ENCODE measurements around the gene KLHL14. TPM values are rescaled to one million over a fixed set of nuclear protein-coding genes. Genes with fewer than 3 reads are reported as not detected.

KLHL14 gene
- total RNA-seq, 1 experiment from 2014 or later: 0.07 TPM

- no peak overlapping the region for H3K4me3 Mint-ChIP-seq (ENCODE audit: low read depth, unreplicated experiment)
- TF ChIP-seq CTCF (IDR thresholded peaks at IDR 0.05; ENCODE audit: unreplicated experiment): no peak
- no peak overlapping the region for H3K27ac Mint-ChIP-seq (ENCODE audit: unreplicated experiment)
- BruUV-seq (replicated peaks): no TSS peak
- no peaks in the 10 kb centered on the region for H3K4me1 Mint-ChIP-seq (ENCODE audit: low read depth, unreplicated experiment)
- CTCF ChIA-PET: no interaction called here
- H3K27me3 Mint-ChIP-seq (ENCODE audit: unreplicated experiment): peaks cover 27% of the 10 kb centered on the region
- no peaks in the 10 kb centered on the region for H3K9me3 Mint-ChIP-seq (ENCODE audit: low read depth, unreplicated experiment)
- intact Hi-C loops (cut with micrococcal nuclease; ENCODE audit: unreplicated experiment): no loop called here
- no peak for DNase-seq
- no peaks in the 10 kb centered on the region for H3K36me3 Mint-ChIP-seq (ENCODE audit: insufficient read depth, unreplicated experiment)
Observed at GRCh38 chr18:32754508-32755263, 18.1 kb downstream of the KLHL14 start.

GRCh38 chr18:32753656-32754260, 19.1 kb downstream of the KLHL14 start:
- H3K4me1 Mint-ChIP-seq (ENCODE audit: low read depth, unreplicated experiment): no peaks in the 10 kb centered on the region

DNA sequence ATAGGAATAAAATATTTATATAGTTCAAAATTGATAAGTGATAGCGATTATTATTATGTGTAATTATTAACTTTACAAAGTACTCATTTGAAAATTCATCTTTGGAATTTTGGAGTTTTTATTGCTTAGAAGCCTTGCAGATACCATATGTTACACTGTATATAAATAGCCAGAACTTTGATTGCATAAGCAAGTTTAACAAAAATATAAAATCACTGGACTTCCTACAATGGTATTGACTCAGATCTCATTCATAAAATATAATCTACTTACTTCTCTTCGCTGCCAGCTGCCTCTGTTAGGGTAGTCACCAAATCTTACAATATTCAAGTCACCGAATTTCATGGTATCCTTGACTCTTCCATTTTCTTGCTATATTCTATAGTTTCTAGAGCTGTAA, 22.5 kb downstream of the KLHL14 start:
- peaks cover 27% of the 10 kb centered on the region for H3K27me3 Mint-ChIP-seq (ENCODE audit: unreplicated experiment)

More at GRCh38 chr18:32753656-32754260, 19.1 kb downstream of the KLHL14 start:
- no peak for DNase-seq
- no peak overlapping the region for H3K4me3 Mint-ChIP-seq (ENCODE audit: low read depth, unreplicated experiment)
- no peaks in the 10 kb centered on the region for H3K9me3 Mint-ChIP-seq (ENCODE audit: low read depth, unreplicated experiment)
- intact Hi-C loops (cut with micrococcal nuclease; ENCODE audit: unreplicated experiment): no loop called here
- TF ChIP-seq CTCF (IDR thresholded peaks at IDR 0.05; ENCODE audit: unreplicated experiment): no peak
- BruUV-seq (replicated peaks): no TSS peak
- CTCF ChIA-PET: interaction anchor here (0.9 kb wide), 1 partner anchor 35 kb away, joined by 6 read pairs; no protein-coding TSS in a partner anchor
- no peaks in the 10 kb centered on the region for H3K36me3 Mint-ChIP-seq (ENCODE audit: insufficient read depth, unreplicated experiment)
- H3K27me3 Mint-ChIP-seq (ENCODE audit: unreplicated experiment): peaks cover 27% of the 10 kb centered on the region
- no peak overlapping the region for H3K27ac Mint-ChIP-seq (ENCODE audit: unreplicated experiment)

GRCh38 chr18:32749809-32750208, 23.0 kb downstream of the KLHL14 start:
- Mint-ChIP-seq H3K9me3 (ENCODE audit: low read depth, unreplicated experiment) (no peaks in the 10 kb centered on the region), H3K27ac (ENCODE audit: unreplicated experiment) (no peak overlapping the region), H3K4me1 (ENCODE audit: low read depth, unreplicated experiment) (peaks cover 10% of the 10 kb centered on the region), H3K27me3 (ENCODE audit: unreplicated experiment) (peaks cover 22% of the 10 kb centered on the region), H3K4me3 (ENCODE audit: low read depth, unreplicated experiment) (no peak overlapping the region), H3K36me3 (ENCODE audit: insufficient read depth, unreplicated experiment) (no peaks in the 10 kb centered on the region)
- no peak for TF ChIP-seq CTCF (IDR thresholded peaks at IDR 0.05; ENCODE audit: unreplicated experiment)
- no peak for DNase-seq
- no TSS peak for BruUV-seq (replicated peaks)
- CTCF ChIA-PET: no interaction called here
- intact Hi-C loops (cut with micrococcal nuclease; ENCODE audit: unreplicated experiment): no loop called here

More for the DNA sequence above, 22.5 kb downstream of the KLHL14 start:
- H3K4me1 Mint-ChIP-seq (ENCODE audit: low read depth, unreplicated experiment): peaks cover 10% of the 10 kb centered on the region
- no peak for TF ChIP-seq CTCF (IDR thresholded peaks at IDR 0.05; ENCODE audit: unreplicated experiment)
- H3K27ac Mint-ChIP-seq (ENCODE audit: unreplicated experiment): no peak overlapping the region
- CTCF ChIA-PET: no interaction called here
- BruUV-seq (replicated peaks): no TSS peak
- H3K4me3 Mint-ChIP-seq (ENCODE audit: low read depth, unreplicated experiment): no peak overlapping the region
- intact Hi-C loops (cut with micrococcal nuclease; ENCODE audit: unreplicated experiment): no loop called here
- no peak for DNase-seq
- no peaks in the 10 kb centered on the region for H3K9me3 Mint-ChIP-seq (ENCODE audit: low read depth, unreplicated experiment)
- no peaks in the 10 kb centered on the region for H3K36me3 Mint-ChIP-seq (ENCODE audit: insufficient read depth, unreplicated experiment)
